GM18870 (cell line): ENCODE data around the gene OR4N5.
"Not testable (repeated sequence)": the region's sequence is repeated elsewhere in the genome, so short reads cannot be mapped to it uniquely, and the experiment has no call there.

ENCODE experiments used
- ATAC-seq: cut with Tn5 transposase; IDR thresholded peaks from one replicate; pipeline ENCODE4 v1.9.1; 2021; ENCODE audit warnings: moderate library complexity; ENCODE audit not compliant: unreplicated experiment

The OR4N5 gene

GRCh38 chr14:20138520-20138919 lies at the start of gene OR4N5:
Gene OR4N5 (plus strand): TSS chr14:20138820. CDS start chr14:20143736, 4,916 bp downstream.
- ATAC-seq, result no peak

DNA sequence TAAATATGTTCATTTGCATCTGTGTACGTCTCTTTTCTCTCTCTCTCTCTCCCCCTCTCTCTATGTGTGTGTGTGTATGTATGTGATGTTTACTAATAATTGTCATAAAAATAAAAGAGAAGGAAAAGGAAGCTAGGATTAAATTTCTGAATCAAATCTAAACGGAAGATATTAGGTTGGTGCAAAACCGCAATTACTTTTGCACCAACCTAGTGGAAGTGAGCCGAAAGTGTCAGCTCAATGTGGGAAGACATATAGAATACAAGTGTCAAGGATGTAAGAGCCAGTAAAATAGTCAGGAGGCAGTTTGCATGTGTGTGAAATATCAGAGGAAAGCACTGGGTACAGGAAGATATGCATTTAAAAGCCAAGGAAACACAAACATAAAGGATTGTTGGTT lies 46.6 kb upstream of the OR4N5 start:
- no peak for ATAC-seq

GRCh38 chr14:20093442-20093841 lies 45.2 kb upstream of the OR4N5 start:
- ATAC-seq, result no peak

GRCh38 chr14:20098926-20099770 lies 39.5 kb upstream of the OR4N5 start:
- not testable (repeated sequence) for ATAC-seq

GRCh38 chr14:20110438-20110837 lies 28.2 kb upstream of the OR4N5 start, which contains the start of gene OR4K17:
Gene OR4K17 (plus strand): TSS chr14:20110739. CDS start chr14:20117500, 6,761 bp downstream.
- ATAC-seq, result no peak

DNA sequence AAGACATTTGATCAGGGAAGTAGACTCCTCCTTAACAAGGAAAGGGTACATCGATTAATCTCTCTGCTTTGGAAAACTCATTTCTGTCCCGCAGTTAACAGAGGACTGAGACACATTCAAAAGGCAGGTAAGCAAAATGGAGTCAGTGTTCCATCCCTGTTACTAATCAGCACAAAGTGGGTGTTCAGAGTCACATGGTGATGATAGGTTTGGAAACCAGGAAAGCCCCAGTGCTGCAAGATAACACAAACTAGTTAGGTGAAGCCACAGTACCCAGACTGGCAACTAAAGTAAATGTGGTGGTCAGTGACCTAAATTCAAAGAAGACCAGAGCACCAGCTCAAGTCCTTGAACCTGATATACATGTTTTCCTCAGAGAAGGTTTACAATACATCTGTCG lies 26.3 kb upstream of the OR4N5 start:
- ATAC-seq, result no peak

DNA sequence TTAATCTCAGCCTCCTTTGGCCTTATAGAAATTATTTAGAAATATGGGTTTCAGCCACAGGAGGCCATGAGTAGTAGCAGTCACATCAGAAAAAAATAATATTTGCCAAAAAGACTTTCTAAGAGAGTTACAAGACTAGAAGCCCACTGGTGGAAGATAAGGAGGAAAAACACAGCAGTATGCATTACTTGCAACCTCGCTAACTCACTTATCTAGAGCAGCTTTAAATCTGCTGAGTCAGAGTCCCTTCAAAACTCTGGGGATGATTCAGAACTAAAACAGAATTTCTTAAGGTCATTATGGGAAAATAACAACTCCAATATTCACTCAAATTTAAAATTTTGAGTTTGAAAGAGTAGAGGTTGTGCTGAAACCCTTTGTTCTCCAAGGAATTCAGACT lies 21.9 kb upstream of the OR4N5 start:
- no peak for ATAC-seq

DNA sequence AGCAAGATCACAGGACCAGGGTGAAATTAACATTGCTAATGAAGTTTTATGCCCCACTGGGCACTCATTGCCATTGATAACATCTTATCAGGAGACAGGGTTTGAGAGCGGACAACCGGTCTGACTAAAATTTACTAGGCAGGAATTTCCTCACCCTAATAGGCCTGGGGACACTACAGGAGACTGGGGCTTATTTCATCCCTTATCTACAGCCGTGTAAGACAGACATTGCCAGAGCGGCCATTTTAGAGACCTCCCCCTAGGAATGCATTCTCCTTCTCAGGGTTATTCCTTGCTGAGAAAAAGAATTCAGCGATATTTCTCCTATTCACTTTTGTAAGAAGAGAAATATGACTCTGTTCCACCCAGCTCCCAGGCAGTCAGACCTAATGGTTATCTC lies 19.8 kb upstream of the OR4N5 start:
- no peak for ATAC-seq

GRCh38 chr14:20143911-20144310 lies 5.3 kb downstream of the OR4N5 start:
- ATAC-seq, result no peak

DNA sequence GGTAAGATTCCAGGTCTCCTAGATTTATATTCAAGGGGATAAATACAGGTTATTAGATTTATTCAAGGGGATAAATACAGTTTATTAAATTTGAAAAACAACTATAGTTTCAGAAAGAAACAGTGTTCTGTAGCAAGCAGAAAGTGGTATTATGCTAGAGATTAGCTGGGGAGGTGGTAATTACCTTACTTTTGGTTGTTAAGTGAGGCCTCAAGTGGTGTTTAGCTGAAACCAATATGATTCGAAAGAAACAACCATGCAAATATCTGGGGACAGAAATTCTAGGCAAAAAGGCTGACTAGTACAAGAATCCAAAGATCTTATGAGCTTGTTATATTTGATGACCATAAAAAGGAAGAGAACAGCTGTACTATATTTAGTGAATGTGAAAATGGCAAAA lies 6.2 kb downstream of the OR4N5 start:
- no peak for ATAC-seq

GRCh38 chr14:20164462-20164861 lies 25.8 kb downstream of the OR4N5 start:
- ATAC-seq, result no peak

- no peak for ATAC-seq
Observed at GRCh38 chr14:20167091-20167490, 28.5 kb downstream of the OR4N5 start.

DNA sequence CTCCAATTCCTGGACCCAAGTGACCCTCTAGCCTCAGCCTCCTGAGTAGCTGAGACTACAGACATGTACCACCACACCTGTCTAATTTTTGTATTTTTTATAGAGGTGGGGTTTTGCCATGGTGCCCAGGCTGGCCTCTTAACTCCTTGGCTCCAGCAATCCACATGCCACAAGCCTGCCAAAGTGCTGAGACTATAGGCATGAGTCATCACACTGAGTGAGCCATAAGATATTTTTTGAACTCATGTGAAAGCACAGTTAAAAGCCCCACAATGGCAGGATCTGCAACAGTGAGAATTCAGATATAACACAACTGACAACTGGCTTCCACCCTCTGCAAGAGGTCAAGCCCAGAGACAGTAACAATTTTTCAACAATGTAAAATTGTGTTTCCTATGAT lies 31.2 kb downstream of the OR4N5 start:
- ATAC-seq, result not testable (repeated sequence)

GRCh38 chr14:20174205-20174604 lies 35.6 kb downstream of the OR4N5 start:
- not testable (repeated sequence) for ATAC-seq

GRCh38 chr14:20176330-20176729 lies 37.7 kb downstream of the OR4N5 start:
- ATAC-seq, result no peak

DNA sequence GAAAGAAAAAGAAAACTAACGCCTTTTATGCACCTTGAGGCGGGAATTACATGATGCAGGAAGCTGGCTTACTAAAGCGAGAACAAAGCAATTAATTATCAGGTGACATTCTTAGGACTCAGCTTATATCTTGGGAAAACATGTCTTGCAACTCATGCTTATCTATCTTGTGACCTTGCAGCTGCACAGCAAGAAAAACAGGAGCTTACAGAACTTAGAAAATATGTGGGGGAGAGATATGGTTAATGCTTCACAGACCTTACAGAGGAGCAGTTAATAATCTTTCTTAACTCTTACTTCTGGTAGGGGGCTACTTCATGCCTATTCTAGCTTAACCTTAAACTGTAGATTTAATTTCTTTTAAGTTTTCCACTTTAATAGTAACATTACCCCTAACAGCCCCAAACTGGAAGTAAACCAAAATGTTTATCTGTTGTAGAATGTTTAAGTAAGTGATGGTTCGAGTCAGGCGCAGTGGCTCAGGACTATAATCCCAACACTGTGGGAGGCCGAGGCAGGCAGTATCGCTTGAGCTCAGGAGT lies 38.9 kb downstream of the OR4N5 start:
- ATAC-seq, result no peak

DNA sequence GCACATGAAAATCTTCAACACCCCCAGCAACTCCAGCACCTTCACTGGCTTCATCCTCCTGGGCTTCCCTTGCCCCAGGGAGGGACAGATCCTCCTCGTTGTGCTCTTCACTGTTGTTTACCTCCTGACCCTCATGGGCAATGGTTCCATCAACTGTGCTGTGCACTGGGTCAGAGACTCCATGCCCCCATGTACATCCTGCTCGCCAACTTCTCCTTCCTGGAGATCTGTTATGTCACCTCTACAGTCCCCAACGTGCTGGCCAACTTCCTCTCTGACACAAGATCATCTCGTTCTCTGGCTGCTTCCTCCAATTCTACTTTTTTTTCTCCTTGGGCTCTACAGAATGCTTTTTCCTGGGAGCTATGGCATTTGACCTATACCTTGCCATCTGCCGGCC lies 40.6 kb downstream of the OR4N5 start:
- ATAC-seq, result no peak

DNA sequence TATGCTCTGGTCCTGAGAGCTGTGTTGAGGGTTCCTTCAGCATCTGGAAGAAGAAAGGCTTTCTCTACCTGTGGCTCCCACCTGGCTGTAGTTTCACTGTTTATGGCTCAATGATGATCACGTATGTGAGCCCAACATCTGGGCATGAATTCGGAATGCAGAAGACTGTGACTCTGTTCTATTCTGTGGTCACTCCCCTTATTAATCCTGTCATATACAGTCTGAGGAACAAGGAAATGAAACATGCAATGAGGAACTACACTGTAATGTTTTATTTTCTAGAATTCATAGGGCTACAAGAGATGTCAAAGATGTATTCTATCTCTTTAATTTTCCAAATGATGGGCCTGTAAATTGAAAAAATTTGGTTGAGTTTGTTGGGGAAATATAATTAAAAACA lies 41.3 kb downstream of the OR4N5 start:
- no peak for ATAC-seq

DNA sequence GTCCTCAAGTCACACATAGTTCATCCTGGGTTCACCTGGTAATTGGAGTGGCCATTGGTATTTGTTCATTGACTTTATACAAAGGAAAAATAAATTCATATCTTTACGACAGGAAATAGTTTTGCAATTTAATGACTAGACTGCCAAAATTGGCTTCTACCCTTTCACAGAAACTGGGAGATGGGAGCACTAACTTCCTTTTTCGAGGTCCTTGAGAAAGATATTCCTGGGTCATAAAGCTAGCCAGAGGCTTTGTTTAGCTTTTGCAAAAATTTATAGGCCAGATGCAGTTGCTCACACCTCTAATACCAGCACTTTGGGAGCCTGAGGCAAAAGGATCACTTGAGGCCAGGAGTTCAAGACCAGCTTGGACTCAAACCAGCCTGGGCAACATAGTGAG lies 41.9 kb downstream of the OR4N5 start:
- no peak for ATAC-seq

- ATAC-seq, result no peak
Observed at GRCh38 chr14:20184181-20184580, 45.6 kb downstream of the OR4N5 start.

GRCh38 chr14:20190596-20190995 lies 52.0 kb downstream of the OR4N5 start, which contains the start of gene OR11G2:
Gene OR11G2 (plus strand): TSS chr14:20190896. CDS start chr14:20197438, 6,542 bp downstream.
- no peak for ATAC-seq

DNA sequence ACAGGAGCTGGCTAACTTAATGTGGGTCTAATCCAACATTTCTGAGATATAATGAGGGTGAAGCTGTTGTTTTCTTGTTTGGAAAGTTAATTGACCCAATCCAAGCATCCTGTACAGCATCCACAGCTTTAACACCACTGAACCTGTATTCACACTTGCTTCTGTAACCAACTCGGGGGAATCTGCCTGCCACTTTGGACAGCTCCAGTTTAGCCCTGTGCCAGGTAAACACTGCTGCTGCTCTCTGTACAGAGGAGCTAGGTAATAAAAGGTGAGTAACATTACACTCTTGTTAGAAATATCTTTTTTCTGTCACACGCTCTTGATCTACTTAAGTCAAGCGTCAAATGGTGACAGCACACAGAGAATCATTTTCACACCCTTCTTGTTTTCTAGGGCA lies 52.8 kb downstream of the OR4N5 start:
- no peak for ATAC-seq
